NCI-H1436 (cell line): Measurements from ENCODE around the gene ANGPTL8.
A peak's percentile ranks its signal among the peaks of the same experiment; 100 is the strongest.

ENCODE experiments used
- DNase-seq: peaks from one replicate; lab custom pipeline; 2025; lab: John Stamatoyannopoulos, UW

The ANGPTL8 gene

GRCh38 chr19:11203194-11204075 lies 36.0 kb upstream of the ANGPTL8 start:
- DNase-seq = peak; percentile 45

- no peak for DNase-seq
These were observed 35.3 kb upstream of the ANGPTL8 start for GRCh38 chr19:11204076-11204602.

DNA sequence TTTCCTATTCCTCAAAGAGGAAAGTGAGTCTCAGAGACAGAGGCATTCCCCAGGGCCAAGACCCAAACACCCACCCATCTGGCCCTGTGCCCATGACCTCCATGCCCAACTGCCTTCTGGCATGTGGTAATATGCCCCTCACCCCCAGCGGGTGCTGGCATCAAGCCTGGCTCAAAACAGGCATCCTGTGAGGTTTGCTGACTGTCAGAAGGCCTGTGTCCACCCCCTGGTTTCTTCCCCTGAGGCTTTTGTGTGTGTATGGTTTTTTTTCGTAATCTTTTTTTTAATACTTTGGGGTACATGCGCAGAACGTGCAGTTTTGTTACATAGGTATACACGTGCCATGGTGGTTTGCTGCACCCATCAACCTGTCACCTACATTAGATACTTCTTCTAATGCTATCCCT lies 34.5 kb upstream of the ANGPTL8 start:
- no peak for DNase-seq

DNA sequence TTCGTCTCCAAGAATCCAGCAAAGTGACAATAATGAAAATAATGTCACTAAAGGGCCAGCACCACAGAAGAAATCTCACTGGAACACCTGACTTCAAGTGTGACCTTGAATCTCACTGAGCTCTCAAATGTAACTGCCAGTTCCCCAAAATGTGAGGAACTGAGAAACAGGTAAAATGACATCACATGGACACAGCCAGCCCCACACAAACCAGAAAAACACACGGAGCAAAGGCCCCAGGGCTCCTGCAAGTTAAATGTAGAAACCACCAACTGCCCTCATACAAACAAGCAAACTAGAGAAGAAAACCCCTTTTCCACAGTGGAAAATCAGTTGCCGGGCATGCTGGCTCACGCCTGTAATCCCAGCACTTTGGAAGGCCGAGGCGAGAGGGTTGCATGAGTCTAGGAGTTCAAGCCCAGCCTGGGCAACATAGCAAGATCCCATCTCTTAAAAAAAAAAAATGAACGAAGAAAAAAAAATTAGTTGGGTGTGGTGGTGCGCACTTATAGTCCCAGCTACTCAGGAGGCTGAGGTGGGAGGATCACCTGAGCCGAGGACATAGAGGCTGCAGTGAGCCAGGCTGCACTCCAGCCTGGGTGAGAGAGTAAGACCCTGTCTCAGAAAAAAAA lies 33.4 kb upstream of the ANGPTL8 start:
- DNase-seq = no peak

- DNase-seq = no peak
These were observed 30.6 kb upstream of the ANGPTL8 start for GRCh38 chr19:11208561-11209471.

DNA sequence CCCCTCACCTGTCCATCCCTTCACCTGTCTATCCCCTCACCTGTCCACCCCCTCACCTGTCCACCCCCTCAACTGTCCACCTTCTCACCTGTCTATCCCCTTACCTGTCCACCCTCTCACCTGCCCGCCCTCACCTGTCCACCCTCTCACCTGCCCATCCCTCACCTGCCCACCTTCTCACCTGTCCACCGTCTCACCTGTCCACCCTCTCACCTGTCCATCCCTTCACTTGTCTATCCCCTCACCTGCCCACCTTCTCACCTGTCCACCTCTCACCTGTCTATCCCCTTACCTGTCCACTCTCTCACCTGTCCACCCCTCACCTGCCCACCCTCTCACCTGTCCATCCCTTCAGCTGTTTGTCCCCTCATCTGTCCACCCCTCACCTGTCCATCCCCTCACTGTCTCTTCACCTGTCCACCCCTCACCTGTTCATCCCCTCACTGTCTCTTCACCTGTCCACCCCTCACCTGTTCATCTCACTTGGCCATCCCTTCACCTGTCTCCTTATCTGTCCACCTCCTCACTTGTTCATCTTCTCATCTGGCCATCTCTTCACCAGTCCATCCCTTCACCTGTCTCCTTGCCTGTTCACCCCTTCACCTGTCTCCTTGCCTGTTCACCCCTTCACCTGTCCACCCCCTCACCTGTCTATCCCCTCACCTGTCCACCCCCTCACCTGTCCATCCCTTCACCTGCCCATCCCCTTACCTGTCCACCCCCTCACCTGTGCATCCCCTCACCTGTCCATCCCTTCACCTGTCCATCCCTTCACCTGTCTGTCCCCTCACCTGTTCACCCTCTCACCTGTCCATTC lies 29.4 kb upstream of the ANGPTL8 start:
- no peak for DNase-seq

- no peak for DNase-seq
These were observed 28.8 kb upstream of the ANGPTL8 start for GRCh38 chr19:11210656-11210928.

DNA sequence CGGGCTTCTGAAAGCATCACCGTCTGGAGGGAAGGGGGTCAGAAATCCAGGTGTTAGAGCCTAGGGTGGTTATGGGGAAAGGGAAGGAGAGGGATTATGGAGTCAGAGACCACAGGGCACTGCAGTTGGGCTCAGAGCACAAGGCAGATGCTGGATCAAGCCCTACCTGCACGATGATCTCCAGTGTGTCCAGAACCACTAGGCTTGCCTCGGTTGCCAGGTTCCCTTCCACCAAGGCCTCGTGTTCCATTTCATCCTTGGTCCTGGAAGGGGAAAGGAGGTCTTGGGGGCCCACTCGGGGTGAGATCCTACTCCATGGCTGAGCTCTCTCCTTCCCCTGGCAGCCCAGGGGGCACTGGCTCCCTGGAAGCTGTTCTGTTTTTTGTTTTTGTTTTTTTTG lies 25.0 kb upstream of the ANGPTL8 start:
- DNase-seq = no peak

GRCh38 chr19:11221082-11221598 lies 18.3 kb upstream of the ANGPTL8 start:
- DNase-seq = no peak

DNA sequence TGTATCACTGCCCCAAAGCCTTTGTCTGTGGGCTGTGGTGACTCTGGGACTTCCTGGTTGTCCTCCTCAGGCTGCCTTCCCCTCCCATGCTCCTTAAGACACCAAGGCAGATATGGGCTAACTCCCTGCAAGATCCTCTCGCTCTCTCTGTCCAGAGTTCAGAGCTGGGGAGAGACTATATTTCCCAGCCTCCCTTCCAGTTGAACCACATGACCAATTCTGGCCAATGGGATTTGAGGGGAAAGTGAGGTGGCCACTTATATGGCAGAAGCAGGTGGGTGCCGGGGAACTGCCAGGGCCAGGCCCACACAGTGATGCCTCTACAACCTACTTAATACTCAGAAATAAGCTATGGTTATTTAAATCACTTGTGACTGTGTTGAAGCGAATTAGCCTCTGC lies 16.2 kb upstream of the ANGPTL8 start:
- DNase-seq = no peak

- no peak for DNase-seq
These were observed 15.0 kb upstream of the ANGPTL8 start for GRCh38 chr19:11224429-11224828.

GRCh38 chr19:11225172-11225571 lies 14.2 kb upstream of the ANGPTL8 start:
- DNase-seq = no peak

GRCh38 chr19:11225815-11226214 lies 13.6 kb upstream of the ANGPTL8 start:
- DNase-seq = no peak

DNA sequence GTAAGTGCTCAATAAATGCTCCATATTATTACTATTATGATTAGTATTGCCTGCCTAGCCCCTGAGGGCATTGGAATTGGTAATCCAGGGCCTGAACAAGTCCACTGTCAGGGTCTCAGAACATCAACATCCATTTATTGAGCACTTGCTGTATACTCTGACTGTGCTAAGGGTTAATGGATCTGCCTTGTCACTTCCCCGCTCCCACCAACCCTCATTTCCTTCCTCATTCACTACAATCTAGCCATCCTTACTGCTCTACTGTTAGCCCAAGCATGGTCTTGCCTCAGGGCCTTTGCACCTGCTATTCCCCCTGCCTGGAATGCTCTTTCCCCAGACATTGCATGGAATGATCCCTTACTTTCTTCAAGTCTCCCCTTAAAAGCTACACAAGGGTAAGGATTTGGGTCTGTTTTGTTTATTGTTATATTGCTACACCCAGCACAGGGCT lies 12.7 kb upstream of the ANGPTL8 start:
- DNase-seq = no peak

GRCh38 chr19:11227195-11227886 lies 12.1 kb upstream of the ANGPTL8 start:
- peak; percentile 7 for DNase-seq

GRCh38 chr19:11230621-11231386 lies 8.6 kb upstream of the ANGPTL8 start:
- no peak for DNase-seq

- DNase-seq = no peak
These were observed 6.9 kb upstream of the ANGPTL8 start for GRCh38 chr19:11232555-11232954.

GRCh38 chr19:11233073-11233472 lies 6.3 kb upstream of the ANGPTL8 start:
- DNase-seq = no peak

- no peak for DNase-seq
These were observed 4.8 kb upstream of the ANGPTL8 start for GRCh38 chr19:11234486-11235075.
